G401.6 (cell line): ENCODE results near the gene TMEM25.
"Not testable (repeated sequence)": the region's sequence is repeated elsewhere in the genome, so short reads cannot be mapped to it uniquely, and the experiment has no call there.

ENCODE experiments used
- FAIRE-seq: peaks from 2 replicates; lab custom pipeline; 2012; peaks lifted over from hg19 to GRCh38; lab: Jason Lieb, UNC

Gene TMEM25

DNA sequence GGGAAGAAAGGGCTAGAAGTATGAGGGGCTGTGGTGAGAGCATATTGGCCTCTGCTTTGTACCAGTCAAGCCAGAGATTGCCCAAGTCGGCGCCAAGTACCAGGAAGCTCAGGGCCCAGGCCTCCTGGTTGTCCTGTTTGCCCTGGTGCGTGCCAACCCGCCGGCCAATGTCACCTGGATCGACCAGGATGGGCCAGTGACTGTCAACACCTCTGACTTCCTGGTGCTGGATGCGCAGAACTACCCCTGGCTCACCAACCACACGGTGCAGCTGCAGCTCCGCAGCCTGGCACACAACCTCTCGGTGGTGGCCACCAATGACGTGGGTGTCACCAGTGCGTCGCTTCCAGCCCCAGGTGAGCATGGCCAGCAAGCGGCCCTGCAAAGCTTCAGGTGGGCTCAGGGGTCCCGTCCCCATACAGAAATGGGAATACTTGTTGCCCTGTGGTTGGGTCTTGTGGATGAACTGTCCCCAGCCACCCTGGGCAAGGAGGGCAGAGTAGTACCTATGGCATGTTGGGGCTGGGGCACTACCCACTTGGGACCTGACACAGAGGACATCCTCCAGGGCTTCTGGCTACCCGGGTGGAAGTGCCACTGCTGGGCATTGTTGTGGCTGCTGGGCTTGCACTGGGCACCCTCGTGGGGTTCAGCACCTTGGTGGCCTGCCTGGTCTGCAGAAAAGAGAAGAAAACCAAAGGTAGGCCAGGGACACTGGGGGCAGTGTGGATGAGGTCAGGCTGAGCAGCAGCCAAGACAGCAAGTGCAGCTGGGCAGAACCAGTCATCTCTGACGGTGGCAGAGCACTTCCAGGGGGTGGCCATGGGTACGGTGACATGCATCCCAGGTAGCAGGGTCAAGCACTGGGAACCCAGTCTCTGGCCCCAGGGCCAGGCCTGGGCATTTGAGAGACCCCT, 2.1 kb downstream of the TMEM25 start:
- FAIRE-seq: no peak

DNA sequence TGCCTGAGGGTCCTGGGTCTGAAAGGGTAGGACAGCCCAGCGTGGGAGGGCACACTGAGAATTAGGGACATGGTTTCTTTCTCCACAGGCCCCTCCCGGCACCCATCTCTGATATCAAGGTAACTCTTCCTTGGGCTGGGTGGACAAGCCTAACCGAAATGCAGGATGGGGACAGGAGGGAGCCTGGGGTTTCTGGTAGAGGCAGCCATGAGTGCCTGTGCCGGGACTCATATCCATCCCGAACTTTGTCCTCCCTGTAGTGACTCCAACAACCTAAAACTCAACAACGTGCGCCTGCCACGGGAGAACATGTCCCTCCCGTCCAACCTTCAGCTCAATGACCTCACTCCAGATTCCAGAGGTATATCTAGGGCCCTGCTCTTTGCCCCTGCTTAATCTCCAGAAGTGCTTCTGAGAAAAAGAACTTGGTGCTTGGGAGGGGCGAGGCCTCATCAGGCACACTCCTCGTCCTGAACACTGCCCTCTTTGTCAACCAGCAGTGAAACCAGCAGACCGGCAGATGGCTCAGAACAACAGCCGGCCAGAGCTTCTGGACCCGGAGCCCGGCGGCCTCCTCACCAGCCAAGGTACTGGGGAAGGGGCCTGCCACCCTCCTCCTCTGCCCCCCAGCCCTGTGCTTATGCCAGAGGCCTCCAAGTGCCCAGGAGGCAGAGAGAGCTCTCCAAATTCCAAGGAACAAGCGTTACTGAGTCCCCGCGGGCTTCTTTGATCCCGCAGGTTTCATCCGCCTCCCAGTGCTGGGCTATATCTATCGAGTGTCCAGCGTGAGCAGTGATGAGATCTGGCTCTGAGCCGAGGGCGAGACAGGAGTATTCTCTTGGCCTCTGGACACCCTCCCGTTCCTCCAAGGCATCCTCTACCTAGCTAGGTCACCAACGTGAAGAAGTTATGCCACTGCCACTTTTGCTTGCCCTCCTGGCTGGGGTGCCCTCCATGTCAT, 3.1 kb downstream of the TMEM25 start:
- FAIRE-seq: no peak

DNA sequence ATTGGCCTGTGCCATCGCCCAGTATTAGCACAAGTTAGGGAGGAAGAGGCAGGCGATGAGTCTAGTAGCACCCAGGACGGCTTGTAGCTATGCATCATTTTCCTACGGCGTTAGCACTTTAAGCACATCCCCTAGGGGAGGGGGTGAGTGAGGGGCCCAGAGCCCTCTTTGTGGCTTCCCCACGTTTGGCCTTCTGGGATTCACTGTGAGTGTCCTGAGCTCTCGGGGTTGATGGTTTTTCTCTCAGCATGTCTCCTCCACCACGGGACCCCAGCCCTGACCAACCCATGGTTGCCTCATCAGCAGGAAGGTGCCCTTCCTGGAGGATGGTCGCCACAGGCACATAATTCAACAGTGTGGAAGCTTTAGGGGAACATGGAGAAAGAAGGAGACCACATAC, 4.3 kb downstream of the TMEM25 start:
- FAIRE-seq: no peak

DNA sequence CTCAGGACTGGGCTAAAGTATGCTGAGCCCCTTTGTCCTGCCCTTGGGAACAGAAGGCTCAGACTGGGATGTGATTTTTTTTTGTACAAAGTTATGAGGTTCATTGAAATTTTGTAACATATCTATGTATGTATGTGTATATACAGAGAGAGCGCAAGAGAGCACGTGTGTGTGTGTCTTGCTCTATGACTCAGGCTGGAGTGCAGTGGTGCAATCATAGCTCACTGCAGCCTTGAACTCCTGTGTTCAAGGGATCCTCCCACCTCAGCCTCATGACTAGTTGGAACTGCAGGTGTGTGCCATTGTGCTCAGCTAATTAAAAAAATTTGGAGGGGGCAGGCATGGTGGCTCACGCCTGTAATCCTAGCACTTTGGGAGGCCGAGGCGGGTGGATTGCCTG, 5.7 kb downstream of the TMEM25 start:
- FAIRE-seq: no peak

DNA sequence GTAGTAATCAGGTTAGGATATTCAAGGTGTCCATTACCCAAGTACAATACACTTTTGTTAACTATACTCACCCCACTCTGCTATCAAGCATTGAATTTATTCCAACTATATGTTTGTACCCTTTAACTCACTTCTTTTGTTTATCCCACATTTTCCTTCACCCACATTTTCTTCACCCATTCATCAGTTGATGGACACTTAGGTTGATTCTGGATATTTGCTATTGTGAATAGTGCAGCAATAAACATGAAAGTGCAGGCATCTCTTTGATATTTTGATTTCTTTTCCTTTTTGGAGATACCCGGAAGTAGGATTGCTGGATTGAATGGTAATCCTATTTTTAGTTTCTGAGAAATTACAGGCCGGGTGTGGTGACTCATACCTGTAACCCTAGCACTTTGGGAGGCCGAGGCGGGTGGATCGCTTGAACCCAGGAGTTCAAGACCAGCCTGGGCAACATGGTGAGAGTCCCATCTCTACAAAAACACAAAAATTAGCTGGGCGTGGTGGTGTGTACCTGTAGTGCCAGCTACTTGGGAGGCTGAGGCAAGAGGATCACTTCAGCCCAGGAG, 6.5 kb downstream of the TMEM25 start:
- FAIRE-seq: no peak

DNA sequence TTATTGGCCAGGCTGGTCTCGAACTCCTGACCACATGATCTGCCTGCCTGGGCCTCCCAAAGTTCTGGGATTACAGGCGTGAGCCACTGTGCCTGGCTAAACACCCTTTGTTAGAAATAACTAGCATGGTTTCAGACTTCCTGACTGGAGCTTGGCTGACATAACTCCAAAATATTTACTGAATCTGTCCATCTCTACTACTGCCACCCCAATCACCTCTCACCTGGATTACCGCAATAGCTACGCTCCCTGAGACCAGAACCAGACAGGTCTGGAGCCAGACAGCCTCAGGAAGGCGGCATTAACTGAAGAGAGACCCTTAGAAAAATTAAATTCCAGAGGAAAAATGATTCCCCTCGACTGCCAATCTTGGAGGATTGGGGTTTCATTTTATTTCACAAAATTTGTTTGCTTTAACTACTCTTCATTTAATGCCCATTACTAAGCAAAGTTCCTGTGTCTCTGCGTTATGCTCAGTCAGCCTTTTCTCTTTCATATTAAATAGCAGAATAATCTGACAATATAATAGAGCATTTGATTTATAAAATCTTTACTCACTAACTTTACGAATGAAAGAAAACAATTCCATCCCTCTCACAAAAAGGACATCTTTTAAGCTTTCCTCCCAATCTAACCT, 13.1 kb downstream of the TMEM25 start:
- no peak for FAIRE-seq

DNA sequence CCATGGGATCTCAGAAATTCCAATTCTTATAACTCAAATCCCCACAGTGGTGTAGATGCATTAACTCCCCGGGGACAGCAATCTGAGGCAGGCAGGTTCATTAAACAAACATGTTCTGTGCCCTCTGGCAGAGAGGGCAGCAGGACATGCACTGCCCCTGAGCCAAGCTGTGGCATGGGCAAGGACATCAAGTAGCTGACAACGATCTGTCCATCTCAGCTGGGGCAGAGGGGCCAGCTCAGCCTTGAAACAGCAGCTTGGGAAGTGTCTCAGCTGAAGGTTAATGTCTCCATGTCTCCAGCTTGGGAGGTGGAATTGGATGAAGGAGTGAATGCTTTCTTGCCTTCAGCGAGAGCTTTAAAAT, 13.6 kb downstream of the TMEM25 start:
- no peak for FAIRE-seq

DNA sequence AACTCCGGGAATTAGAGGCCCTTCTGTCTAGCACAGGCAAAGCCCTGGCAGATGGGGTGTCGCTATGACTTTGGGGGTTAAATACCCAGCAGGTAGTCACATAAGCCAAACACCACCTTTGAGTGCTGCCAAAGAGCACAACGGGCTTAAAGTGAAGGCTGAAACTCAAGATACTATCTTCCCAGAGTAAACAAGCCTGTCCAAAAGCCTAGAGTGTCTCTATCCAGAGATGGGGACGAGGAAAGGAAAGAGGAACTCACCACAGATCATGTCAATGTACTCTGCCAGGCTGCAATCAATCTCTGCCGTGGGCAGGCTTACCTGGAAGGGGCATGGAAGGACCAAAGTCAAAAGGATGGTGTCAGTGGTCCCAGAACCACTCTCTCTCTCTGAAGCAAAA, 14.5 kb downstream of the TMEM25 start:
- FAIRE-seq: no peak

DNA sequence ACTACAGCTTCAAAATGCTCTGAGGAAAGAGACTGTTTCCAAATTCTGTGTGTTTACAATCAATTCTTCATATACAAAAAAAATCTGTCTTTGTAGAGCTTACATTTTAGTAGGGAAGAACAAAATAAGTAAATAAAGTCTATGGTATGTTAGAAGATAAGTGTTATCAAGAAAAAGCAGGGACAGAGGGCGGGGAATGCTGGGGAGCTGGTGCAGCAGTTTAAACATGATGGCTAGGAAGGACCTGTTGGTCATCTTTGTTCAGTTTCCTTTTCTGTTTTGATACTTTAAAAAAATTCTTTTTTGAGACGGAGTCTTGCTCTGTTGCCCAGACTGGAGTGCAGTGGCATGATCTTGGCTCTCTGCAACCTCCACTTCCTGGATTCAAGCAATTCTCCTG, 16.1 kb downstream of the TMEM25 start:
- no peak for FAIRE-seq

DNA sequence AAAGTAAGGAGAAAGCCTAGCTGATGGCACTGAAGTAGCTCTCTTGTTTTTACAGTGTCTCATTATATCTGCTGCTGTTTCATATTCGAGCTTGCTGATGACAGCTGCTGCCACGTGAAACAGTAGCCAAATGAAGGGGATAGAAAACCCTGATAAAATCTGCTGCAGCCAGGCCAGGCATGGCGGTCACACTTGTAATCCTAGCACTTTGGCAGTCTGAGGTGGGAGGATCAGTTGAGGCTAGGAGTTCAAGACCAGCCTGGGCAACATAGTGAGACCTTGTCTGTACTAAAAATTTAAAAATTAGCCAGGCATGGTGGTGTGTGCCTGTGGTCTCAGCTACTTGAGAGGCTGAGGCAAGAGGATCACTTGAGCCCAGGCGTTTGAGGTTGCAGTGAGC, 21.3 kb downstream of the TMEM25 start:
- FAIRE-seq: no peak

DNA sequence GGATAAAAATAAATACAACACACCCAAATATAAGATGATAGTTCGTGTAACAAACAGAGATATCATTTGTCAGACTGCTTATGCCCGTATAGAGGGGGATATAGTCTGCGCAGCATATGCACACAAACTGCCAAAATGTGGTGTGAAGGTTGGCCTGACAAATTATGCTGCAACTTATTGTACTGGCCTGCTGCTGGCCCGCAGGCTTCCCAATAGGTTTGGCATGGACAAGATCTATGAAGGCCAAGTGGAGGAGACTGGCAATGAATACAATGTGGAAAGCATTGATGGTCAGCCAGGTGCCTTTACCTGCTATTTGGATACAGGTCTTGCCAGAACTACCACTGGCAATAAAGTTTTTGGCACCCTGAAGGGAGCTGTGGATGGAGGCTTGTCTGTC, 29.8 kb downstream of the TMEM25 start:
- FAIRE-seq: no peak

DNA sequence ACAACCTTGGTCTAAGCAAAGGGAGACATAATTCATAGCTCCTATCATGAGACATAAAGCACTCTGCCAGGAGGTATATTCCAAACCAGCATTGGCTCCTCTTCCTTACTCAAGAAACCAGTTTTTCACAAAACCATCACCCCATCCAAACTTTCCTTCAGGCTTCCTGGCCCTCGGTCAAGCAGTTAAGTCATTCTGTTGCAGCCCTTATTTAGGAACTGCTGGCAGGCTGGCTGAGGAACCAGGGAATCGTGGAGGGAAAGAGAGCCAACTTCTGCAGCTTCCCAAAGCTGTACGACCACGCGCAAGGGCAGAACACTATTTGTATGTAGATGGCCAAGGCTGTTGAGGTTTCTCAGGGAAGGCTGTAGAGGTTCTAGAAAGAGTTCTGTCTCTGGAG, 34.1 kb downstream of the TMEM25 start:
- no peak for FAIRE-seq

DNA sequence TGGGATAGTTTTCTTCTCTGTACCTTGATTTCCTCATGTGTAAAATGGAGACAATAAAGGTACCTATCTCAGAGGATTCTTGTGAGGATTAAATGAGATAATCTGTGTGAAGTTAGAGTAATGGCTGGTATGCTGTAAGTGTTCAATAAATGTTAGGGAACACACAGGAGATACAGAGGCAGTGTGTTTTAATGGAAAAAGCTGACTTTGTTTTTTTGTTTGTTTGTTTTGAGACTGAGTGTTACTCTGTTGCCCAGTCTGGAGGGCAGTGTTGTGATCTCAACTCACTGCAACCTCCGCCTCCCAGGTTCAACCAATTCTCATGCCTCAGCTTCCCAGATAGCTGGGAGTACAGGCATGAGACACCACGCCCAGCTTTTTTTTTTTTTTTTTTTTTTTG, 38.7 kb downstream of the TMEM25 start:
- FAIRE-seq: no peak

DNA sequence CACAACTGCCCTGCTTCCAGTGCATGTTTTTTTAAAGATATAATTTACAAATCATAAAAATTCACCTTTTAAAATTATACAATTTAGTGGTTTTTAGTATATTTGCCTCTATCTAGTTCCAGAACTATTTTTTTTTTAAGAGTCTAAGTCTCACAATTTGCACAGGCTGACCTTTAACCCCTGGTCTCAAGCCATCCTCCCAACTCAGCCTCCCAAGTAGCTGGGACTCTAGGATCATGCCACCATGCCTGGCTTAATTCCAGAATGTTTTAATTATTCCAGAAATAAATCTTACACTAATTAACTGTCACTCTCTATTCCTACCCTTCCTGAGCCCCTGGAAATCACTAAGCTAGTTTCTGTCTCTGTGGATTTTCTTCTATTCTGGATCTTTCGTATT, 39.8 kb downstream of the TMEM25 start:
- no peak for FAIRE-seq

DNA sequence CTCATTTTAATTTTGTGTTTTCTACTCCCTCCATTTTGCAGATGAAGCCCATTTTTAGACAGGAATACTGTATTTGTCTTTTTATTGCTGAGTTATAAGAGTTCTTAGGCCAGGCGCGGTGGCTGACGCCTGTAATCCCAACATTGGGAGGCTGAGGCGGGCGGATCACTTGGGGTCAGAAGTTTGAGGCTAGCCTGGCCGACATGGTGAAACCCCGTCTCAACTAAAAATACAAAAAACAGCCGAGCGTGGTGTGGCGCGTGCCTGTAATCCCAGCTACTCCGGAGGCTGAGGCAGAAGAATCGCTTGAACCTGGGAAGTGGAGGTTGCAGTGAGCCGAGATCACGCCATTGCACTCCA, 40.7 kb downstream of the TMEM25 start:
- FAIRE-seq: not testable (repeated sequence)

DNA sequence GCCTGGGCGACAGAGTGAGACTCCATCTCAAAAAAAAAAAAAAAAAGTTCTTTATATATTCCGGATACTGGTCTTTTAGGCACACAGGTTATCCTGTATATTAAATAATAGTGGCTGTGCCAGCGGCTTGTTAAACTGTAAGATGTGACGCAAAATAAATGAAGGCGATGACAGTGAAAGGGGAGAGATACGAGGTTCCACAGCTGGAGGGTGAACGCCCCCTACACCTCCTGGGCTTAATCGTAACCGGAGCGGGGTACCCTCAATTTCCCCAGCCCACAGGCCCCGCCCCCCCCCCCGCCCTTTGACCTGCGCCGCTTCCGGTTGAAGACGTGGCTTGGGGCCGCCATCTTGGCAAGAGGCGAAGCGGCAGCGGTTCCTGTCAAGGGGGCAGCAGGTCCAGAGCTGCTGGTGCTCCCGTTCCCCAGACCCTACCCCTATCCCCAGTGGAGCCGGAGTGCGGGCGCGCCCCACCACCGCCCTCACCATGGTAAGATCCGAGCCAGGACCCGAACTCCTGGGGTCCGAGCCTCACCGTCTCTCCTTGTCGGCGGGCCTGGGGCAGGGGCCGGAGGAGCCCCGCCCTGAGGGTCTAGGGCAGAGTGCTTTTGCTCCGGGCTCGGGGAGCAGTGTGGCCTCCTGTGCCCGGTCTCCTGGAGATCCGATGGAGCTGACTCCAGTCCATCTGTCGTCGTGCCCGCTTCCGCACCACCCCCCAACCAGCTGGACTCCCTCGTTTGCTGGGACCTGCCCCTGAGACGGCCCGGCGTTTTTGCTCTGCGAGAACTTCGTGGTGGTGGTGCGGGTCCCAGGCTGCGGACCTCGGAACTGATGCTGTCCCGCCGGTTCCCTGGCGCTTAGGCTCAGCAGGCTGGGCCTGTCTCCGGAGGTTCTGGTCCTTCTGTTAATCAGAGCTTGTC, 41.3 kb downstream of the TMEM25 start, which contains the start of gene ARCN1:
Gene ARCN1, plus strand, starts transcription at position 349 of the 920 bp plus-strand sequence. Its CDS starts 139 bp downstream, at position 488.
- no peak for FAIRE-seq

DNA sequence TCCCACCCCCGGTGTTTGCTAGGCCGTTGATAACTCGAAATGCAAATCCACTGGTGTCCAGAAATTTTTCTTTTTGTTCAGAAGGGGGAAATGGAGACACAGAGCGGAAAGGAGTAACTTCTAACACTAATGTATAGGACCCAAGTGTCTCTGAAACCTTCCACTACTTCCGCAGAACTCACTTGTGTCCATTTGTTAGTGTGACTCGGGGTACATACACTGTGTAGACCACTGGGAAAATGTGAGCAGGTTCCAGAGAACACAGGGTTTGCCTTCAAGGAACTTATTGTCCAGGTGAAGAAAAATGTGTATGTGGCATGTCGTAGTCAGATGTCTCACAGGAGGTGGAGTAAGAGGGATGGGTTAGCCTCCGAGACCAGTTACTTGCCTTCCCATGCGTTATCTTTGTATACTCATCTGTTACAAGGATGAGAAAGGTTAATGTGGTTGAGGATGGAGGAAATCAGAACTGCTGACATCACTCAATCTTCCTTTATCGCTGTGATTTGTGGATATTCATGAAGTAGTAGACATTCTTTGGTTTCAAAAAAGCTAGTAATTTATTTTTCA, 42.1 kb downstream of the TMEM25 start:
- FAIRE-seq: no peak

DNA sequence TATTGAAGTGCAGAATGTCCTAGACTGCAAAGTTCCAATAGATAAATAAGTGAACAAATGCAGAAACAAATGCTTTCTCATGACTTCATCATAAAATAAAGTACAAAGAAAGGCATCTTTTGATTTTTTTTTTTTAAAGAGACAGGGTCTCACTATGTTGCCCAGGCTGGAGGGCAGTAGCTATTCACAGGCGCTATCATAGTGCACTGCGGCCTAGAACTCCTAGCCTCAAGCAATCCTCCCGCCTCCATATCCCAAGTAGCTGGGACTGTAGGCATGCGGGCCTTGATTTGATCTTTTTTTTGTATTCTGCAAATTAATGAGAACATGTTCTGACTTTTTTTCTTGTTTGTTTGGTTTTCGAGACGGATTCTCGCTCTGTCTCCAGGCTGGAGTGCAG, 43.6 kb downstream of the TMEM25 start:
- FAIRE-seq: no peak

DNA sequence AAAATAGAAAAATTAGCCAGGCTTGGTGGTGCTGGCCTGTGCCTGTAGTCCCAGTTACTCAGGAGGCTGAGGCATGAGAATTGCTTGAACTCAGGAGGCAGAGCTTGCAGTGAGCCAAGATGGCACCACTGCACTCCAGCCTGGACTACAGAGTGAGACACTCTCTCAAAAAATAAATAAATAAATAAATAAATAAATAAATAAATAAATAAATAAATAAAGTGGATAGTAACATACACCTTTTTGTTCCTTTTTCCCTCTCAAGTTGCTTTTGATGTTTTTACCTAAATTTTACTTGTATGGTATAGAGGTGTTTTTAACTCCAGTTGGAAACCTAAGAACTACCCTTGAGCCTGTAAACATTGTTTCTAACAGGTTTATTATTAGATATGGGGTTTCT, 47.0 kb downstream of the TMEM25 start:
- FAIRE-seq: not testable (repeated sequence)

DNA sequence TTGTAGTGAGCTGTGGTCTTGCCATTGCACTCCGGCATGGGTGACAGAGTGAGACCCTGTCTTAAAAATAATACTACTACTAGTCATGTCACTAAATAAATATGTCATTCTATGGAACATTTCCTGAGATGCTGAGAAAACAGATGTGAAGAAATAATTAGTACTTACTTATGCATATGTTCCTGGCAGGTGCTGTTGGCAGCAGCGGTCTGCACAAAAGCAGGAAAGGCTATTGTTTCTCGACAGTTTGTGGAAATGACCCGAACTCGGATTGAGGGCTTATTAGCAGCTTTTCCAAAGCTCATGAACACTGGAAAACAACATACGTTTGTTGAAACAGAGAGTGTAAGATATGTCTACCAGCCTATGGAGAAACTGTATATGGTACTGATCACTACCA, 50.1 kb downstream of the TMEM25 start:
- no peak for FAIRE-seq
